Keratinocyte (primary cell): ENCODE data around the gene MYCBPAP. TPM values are rescaled to one million over a fixed set of nuclear protein-coding genes. Genes with fewer than 3 reads are reported as not detected.

Source experiments
- DNase-seq: peaks from one replicate; pipeline ENCODE4 v3.0.0-alpha.2; 2011; ENCODE audit warnings: low read depth, missing footprints, low spot score
- FAIRE-seq: peaks from 2 replicates; lab custom pipeline; 2011; peaks lifted over from hg19 to GRCh38; lab: Jason Lieb, UNC
- H2AFZ ChIP-seq: 2 replicates; pipeline ENCODE4 v1.6.0; 2012; ENCODE audit warnings: low read length, control low read depth, inconsistent platforms; ENCODE audit not compliant: control insufficient read depth
- H3K27ac ChIP-seq: 2 replicates; pipeline ENCODE4 v1.5.1; 2011; ENCODE audit warnings: low read length; ENCODE audit not compliant: control insufficient read depth, insufficient read depth
- H3K27me3 ChIP-seq: 3 replicates; pipeline ENCODE4 v1.6.0; 2011; ENCODE audit warnings: low read length; ENCODE audit not compliant: control insufficient read depth, insufficient read depth; ENCODE audit errors: extremely low read depth
- H3K36me3 ChIP-seq, 2 experiments: 2 replicates in 1 of 2; 3 replicates in 1 of 2; pipeline ENCODE4 v1.5.1; 2011; ENCODE audit warnings: low read length in 2 of 2, mild to moderate bottlenecking in 1 of 2; ENCODE audit not compliant: control insufficient read depth in 2 of 2, insufficient read depth in 2 of 2; ENCODE audit errors: extremely low read depth in 1 of 2
- H3K4me1 ChIP-seq: 3 replicates; pipeline ENCODE4 v1.5.1; 2011; ENCODE audit warnings: low read length; ENCODE audit not compliant: control insufficient read depth, insufficient read depth; ENCODE audit errors: extremely low read depth
- H3K4me2 ChIP-seq: 3 replicates; pipeline ENCODE4 v1.6.0; 2011; ENCODE audit warnings: low read depth, low read length; ENCODE audit not compliant: control insufficient read depth, insufficient read depth; ENCODE audit errors: extremely low read depth
- H3K4me3 ChIP-seq, 3 experiments: fragments of 200-600 bp in 1 of 3; sonication (generic) in 1 of 3; 2 replicates in 2 of 3; 3 replicates in 1 of 3; pipeline ENCODE4 v1.5.1; 2011 to 2016; ENCODE audit warnings: low read length in 3 of 3, mild to moderate bottlenecking in 3 of 3, control low read depth in 2 of 3, inconsistent platforms in 1 of 3, low read depth in 1 of 3, mixed read lengths in 1 of 3, mixed run types in 1 of 3, moderate library complexity in 1 of 3; ENCODE audit not compliant: control insufficient read depth in 2 of 3, insufficient read depth in 2 of 3; ENCODE audit errors: extremely low read depth in 1 of 3
- H3K79me2 ChIP-seq: 2 replicates; pipeline ENCODE4 v1.6.0; 2012; ENCODE audit warnings: low read length; ENCODE audit not compliant: control insufficient read depth, insufficient read depth
- H3K9ac ChIP-seq: 3 replicates; pipeline ENCODE4 v1.6.0; 2011; ENCODE audit warnings: low read length; ENCODE audit not compliant: control insufficient read depth, insufficient read depth; ENCODE audit errors: extremely low read depth
- H3K9me1 ChIP-seq: 3 replicates; pipeline ENCODE4 v1.6.0; 2011; ENCODE audit warnings: low read length; ENCODE audit not compliant: control insufficient read depth, insufficient read depth; ENCODE audit errors: extremely low read depth
- H3K9me3 ChIP-seq: 2 replicates; pipeline ENCODE4 v1.5.1; 2012; ENCODE audit warnings: low read depth, low read length; ENCODE audit not compliant: control insufficient read depth
- H4K20me1 ChIP-seq: 3 replicates; pipeline ENCODE4 v1.6.0; 2011; ENCODE audit warnings: low read length; ENCODE audit not compliant: control insufficient read depth, insufficient read depth; ENCODE audit errors: extremely low read depth
- CTCF ChIP-seq, 3 experiments: IDR thresholded peaks in 1 of 3; conservative IDR thresholded peaks in 1 of 3; optimal IDR thresholded peaks in 1 of 3; 2 replicates in 2 of 3; 3 replicates in 1 of 3; pipeline versions ENCODE3 to v1.5.1; 2011; ENCODE audit warnings: low read length in 3 of 3, mild to moderate bottlenecking in 3 of 3, moderate library complexity in 2 of 3, control low read depth in 1 of 3, inconsistent platforms in 1 of 3; ENCODE audit not compliant: insufficient read depth in 2 of 3; ENCODE audit errors: extremely low read depth in 1 of 3
- EZH2 ChIP-seq: IDR thresholded peaks from one replicate; pipeline ENCODE4 v1.6.1; 2012; ENCODE audit warnings: inconsistent platforms, mild to moderate bottlenecking, low read length, moderate library complexity
- dilution Hi-C: fragments of 300-500 bp; cut with MboI; formaldehyde crosslinking; loops from one replicate; pipeline ENCODE4 v1.7.0; 2020; ENCODE audit warnings: low sequenced_read_pairs; ENCODE audit not compliant: extremely low pct_ligation_motif_present
- polyA plus RNA-seq, 5 experiments: library from polyadenylated mRNA; depleted of rRNA in 3 of 5; stranded (reverse) in 3 of 5; stranded (forward) in 1 of 5; unstranded in 1 of 5; fragments of >200 nt; gene quantifications; 1 replicate in 1 of 5; 2 replicates in 3 of 5; 3 replicates in 1 of 5; pipeline versions ENCODE4 v1.2.1 to v1.2.3, GENCODE V29; 2011 to 2012; ENCODE audit warnings: missing spikeins in 2 of 5, low read depth in 1 of 5, low replicate concordance in 1 of 5

Gene MYCBPAP
- polyA plus RNA-seq, 1 donor (not counting 4 experiments of a cell fraction or from before 2014, with no cell fraction given), result 9.5 TPM

GRCh38 chr17:50511058-50511457 is 2.8 kb downstream of the MYCBPAP start:
- no peak for FAIRE-seq
- dilution Hi-C loops, result no loop called here
- no peaks in the 10 kb centered on the region for H3K9me1 ChIP-seq
- H3K79me2 ChIP-seq, result no peaks in the 10 kb centered on the region
- no peaks in the 10 kb centered on the region for H4K20me1 ChIP-seq
- no peak overlapping the region for H3K27ac ChIP-seq
- H3K27me3 ChIP-seq, result no peaks in the 10 kb centered on the region
- H3K4me3 ChIP-seq, result no peak overlapping the region
- H3K9me3 ChIP-seq, result no peaks in the 10 kb centered on the region
- no peak overlapping the region for H3K9ac ChIP-seq
- TF ChIP-seq EZH2, result no peak
- TF ChIP-seq CTCF (optimal IDR thresholded peaks at IDR 0.05 in 1 of 3, IDR thresholded peaks at IDR 0.05 in 1 of 3, conservative IDR thresholded peaks at IDR 0.05 in 1 of 3; ENCODE audit: extremely low read depth in 1 of 3, insufficient read depth in 2 of 3, low read length in 3 of 3), result no peak
- peaks cover 47% of the 10 kb centered on the region for H3K4me1 ChIP-seq
- DNase-seq, result no peak
- H3K4me2 ChIP-seq, result peak overlapping the region; percentile 51
- no peaks in the 10 kb centered on the region for H3K36me3 ChIP-seq
- H2AFZ ChIP-seq, result no peak overlapping the region

DNA sequence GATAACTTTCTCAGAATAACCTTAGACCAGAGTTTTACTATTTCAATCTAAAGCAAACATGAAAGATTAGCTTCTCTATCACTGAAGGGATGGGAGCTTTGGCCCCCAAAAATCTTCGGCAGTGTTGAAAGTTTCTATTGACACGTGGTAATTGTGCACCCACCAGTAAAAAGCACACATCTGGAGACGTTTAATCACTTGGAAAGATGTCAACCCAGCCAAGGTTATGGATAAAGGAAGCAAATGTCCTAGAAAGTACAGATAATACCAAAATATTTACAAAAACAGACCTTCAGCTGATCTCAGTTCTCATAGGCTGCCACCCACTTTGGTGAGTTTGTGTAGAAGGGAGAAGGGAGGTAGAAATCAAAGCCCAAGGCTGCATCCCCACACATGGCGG is 5.3 kb downstream of the MYCBPAP start:
- Histone ChIP-seq H2AFZ (no peak overlapping the region), H3K27ac (no peak overlapping the region), H3K79me2 (peaks cover 2% of the 10 kb centered on the region), H3K36me3 (no peaks in the 10 kb centered on the region), H3K9me1 (no peaks in the 10 kb centered on the region), H3K4me3 (no peak overlapping the region), H3K4me2 (no peak overlapping the region), H3K4me1 (peaks cover 60% of the 10 kb centered on the region), H4K20me1 (no peaks in the 10 kb centered on the region), H3K9ac (no peak overlapping the region), H3K27me3 (no peaks in the 10 kb centered on the region), H3K9me3 (no peaks in the 10 kb centered on the region)
- DNase-seq (no peak), FAIRE-seq (no peak)
- no peak for TF ChIP-seq CTCF (optimal IDR thresholded peaks at IDR 0.05 in 1 of 3, IDR thresholded peaks at IDR 0.05 in 1 of 3, conservative IDR thresholded peaks at IDR 0.05 in 1 of 3; ENCODE audit: extremely low read depth in 1 of 3, insufficient read depth in 2 of 3, low read length in 3 of 3)
- no peak for TF ChIP-seq EZH2
- dilution Hi-C loops, result no loop called here
